ENCODE data around the gene PRDM12.

PRDM12 gene

DNA sequence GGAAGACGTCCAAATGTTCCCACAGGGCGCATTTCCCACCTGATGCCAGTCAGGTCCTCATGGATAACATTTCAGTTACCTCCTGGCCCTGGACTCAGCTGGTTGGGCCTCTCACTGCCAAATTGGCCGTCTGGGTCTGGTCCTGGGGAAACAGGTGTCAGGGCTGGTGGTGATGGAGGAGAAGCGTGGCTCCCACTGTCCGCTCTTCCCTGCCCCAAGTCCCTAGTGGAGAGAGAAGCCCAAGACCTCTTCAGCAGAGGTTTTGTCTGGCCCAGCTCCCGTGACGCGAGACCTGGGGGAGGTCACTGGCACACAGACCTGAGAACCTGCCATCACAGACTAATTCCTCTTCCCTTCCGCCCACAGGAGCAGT, 27.8 kb upstream of the PRDM12 start:
- no peak for DNase-seq

DNA sequence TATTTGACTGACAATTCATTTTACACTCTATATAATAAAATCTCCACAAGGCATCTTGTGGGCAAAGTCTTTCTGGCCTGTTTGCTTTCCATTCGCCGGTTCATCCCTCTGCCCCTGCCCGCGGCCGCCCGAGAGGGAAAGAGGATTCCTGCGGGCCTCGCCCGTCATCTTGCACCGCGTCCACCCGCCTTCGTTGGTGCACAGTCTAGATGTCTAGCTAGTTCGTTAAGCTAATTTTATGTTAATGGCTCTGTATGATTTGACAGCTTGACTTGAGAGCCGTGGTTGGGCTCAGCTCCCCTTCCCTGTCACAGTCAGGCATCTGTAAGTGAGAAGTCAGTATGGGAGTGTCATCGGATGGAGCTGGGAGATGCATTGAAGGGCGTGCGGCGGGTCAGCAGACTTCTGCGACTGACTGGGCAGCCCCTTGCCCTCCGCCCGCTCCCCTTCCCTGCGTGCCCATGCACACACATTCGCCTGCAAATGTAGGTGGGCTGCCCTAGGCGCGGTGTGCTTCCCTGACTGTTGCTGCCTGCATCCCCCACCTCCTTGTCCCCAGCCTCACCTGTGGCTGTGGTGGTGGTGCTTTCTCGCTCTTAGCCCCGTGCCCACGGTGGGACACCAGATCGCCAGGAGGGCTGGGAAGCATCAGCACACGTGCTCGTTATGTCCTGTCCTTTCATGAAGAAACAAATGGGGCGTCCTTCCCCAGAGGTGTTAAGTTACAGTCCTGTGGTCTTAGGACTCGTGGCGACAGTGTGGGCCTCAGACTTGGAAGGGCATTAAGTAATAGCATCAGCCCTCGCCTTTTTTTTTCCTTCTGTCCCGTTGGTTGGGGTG, 25.9 kb upstream of the PRDM12 start:
- DNase-seq: no peak

GRCh38 chr9:130639124-130639765, 25.1 kb upstream of the PRDM12 start:
- no peak for DNase-seq

GRCh38 chr9:130639866-130640555, 24.4 kb upstream of the PRDM12 start:
- no peak for DNase-seq

- DNase-seq: no peak
Observed at GRCh38 chr9:130640681-130641080, 23.7 kb upstream of the PRDM12 start.

DNA sequence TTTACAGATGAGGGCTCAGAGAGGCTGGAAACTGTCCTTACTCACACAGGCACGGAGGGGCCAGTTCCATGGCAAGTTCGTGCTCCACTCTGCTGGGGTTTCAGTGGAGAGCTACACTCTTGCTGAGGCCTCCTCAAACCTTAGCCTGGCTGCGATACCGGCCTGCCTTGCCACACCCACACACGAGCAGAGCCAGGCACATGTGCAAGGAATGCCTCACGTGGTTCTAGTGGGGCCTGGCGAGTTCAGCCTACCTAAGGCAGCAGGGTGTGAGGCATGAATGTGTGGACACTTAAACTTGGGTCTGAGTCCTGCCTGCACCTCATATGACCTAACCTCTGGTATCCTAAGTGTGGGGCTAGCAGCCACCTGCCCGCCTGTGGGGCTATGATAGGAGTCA, 21.5 kb upstream of the PRDM12 start:
- no peak for DNase-seq

GRCh38 chr9:130651221-130651620, 13.2 kb upstream of the PRDM12 start:
- no peak for DNase-seq

- no peak for DNase-seq
Observed at GRCh38 chr9:130651752-130652151, 12.6 kb upstream of the PRDM12 start.

GRCh38 chr9:130654879-130655278, 9.5 kb upstream of the PRDM12 start:
- no peak for DNase-seq

GRCh38 chr9:130658893-130659698, 5.3 kb upstream of the PRDM12 start:
- no peak for DNase-seq

- DNase-seq: no peak
Observed at GRCh38 chr9:130659699-130660248, 4.6 kb upstream of the PRDM12 start.

- no peak for DNase-seq
Observed at GRCh38 chr9:130660326-130660682, 4.1 kb upstream of the PRDM12 start.

GRCh38 chr9:130660683-130661450, 3.5 kb upstream of the PRDM12 start:
- no peak for DNase-seq

DNA sequence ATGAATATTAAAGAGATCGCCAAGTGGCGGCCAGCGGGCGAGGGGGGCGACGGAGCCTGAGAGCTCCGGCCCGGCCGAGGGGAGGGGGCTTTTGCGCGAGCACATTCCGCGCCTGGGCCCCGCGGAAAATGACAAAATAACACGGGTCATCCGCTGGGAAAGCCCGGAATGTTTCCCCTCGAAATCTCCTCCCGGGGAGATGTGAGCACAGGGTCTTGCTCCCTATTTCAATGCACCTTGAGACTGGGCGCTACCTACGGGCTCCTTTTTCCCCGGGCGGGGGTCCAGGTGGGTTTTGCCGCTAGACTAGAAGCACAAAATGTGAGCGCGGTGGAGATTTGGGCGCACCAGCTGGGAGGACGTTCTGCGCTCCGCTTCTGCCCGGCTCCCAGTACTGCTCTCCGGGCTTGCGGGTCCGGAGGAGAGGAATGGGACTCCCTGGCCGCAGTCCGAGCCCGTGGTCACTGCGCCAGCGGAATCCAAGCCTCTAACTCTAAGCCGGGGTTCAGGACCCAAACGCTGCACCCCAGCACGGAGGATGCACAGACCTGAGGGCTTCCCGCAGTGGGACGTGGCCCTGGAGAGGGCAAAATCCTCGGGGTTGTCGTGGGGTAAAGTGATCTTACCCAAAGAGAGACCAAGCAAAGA, 2.8 kb upstream of the PRDM12 start:
- no peak for DNase-seq

- DNase-seq: no peak
Observed at GRCh38 chr9:130662099-130662969, 2.1 kb upstream of the PRDM12 start.

GRCh38 chr9:130662970-130663257, 1.5 kb upstream of the PRDM12 start:
- DNase-seq: no peak

- no peak for DNase-seq
Observed at GRCh38 chr9:130663258-130663976, 977 bp upstream of the PRDM12 start.

GRCh38 chr9:130663977-130664250, 480 bp upstream of the PRDM12 start:
- no peak for DNase-seq

DNA sequence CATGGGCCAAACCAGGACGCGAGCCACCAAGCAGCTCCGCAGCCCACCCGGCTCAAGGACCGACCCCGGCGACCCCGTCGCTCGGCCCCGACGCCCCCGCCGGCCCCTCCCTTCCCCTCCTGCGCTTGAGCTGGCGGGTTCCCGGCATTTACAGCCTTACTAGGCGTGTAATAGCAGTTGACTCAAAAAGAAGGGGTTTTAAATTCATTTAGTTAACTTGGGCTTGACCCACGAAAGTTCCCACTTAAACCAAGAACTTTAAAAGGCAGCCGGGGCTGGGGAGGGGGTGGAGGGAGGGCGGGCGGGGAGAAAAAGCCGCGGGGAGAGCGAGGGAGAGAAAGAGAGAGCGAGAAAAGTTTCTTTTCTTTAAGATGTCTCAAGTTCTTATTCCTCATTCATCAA, 636 bp downstream of the PRDM12 start:
- DNase-seq: no peak

Data from fibroblast of skin of right quadriceps (primary cell).